ENCODE measurements around the gene FBXW2.

Gene FBXW2

DNA sequence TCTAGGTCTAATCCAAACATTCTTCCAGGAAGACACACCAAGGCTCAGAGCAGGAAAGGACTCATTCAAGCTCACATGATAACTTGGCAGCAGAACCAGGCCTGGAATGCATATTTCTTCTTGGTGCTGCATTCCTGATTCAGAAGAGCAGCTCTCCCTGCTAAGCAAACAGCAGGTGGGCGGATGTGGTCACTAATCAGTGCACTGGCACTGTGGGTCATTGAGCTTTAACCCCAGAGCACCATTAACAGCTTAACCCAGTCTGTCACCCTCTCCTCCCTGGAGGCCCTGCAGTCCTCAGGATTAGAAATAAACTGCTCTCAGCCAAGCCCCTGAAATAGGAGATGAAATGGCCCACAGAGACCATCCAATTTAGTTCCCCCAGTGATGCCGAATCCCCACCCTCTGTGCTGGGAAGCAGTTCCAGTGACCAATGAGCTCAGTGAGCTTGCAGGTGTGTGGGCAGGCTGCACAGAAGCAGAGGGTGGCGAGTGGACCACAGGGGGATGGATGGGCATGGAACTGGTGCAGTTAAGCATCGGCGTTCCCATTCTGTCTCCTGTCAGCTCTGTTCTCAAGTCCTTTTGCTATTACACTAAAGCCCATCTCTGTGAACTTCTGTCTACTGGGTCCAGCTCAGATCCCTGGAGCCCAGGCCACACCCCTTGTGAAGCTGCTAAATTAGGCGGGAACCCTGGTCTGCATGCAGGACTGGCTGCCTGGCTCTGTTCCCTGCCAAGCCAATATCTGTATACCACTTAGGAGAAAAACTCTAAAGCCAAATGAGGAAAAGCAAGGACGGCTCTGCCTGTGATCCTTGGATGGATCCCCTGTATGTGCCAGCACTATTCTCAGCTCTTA lies 62.3 kb downstream of the FBXW2 start:
- in situ Hi-C loops (cut with MboI; ENCODE audit: low sequenced_read_pairs), result loop anchor here (25.0 kb wide), 1 partner anchor 656 kb away; no protein-coding TSS in a partner anchor
- H3K4me3 ChIP-seq, result no peak overlapping the region
- no peaks in the 10 kb centered on the region for H3K27me3 ChIP-seq (ENCODE audit: low read depth)
- H3K9me3 ChIP-seq, result no peaks in the 10 kb centered on the region
- no peak for DNase-seq (ENCODE audit: low spot score in 2 of 2)
- H3K36me3 ChIP-seq (replicated peaks), result no peaks in the 10 kb centered on the region
- no peaks in the 10 kb centered on the region for H3K4me1 ChIP-seq

DNA sequence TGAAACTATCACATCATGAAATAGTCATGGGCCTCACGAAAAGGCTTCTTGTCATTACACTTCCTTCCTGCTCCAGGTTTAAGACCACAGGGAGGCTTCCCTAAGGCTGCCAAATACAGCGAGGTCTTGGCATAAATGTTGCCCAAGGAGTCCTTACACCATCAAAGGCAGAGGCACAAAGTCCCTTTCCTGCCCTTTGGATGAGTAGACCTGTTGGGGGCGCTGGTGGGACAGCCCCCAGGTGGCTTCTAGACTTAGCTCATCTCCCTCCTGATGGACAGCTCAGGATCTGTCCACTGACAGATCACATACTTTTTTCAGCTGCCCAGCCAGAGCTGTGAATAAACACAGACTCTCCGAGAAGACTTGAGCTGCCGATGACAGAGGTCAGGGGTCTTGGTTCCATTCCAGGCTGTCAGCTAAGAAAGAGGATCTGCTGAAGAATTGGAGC lies 63.4 kb downstream of the FBXW2 start:
- Histone ChIP-seq H3K4me1 (no peaks in the 10 kb centered on the region), H3K9me3 (no peaks in the 10 kb centered on the region), H3K36me3 (replicated peaks) (no peaks in the 10 kb centered on the region), H3K27me3 (ENCODE audit: low read depth) (no peaks in the 10 kb centered on the region), H3K4me3 (no peak overlapping the region)
- in situ Hi-C loops (cut with MboI; ENCODE audit: low sequenced_read_pairs), result loop anchor here (25.0 kb wide), 1 partner anchor 657 kb away; no protein-coding TSS in a partner anchor
- no peak for DNase-seq (ENCODE audit: low spot score in 2 of 2)

DNA sequence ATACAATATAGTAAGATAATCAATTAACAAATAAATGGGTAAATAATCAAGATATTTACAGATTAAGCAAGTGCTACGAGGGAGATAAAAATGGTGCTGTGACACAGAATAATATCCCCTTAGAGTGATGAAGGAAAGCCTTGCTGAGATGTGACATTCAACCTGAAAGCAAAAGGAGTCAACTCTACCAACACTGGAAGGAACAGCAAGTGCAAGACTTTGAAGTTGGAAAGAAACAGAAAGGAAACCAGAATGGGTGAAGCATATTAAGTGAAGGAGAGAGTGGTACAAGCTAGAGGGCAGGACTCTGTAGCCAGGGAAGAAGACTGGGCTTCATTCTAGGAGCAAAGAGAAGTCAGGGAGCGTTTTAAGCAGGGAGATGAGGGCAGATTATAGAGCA lies 66.7 kb downstream of the FBXW2 start:
- Histone ChIP-seq H3K36me3 (replicated peaks) (no peaks in the 10 kb centered on the region), H3K9me3 (no peaks in the 10 kb centered on the region), H3K4me1 (no peaks in the 10 kb centered on the region), H3K27me3 (ENCODE audit: low read depth) (no peaks in the 10 kb centered on the region), H3K4me3 (no peak overlapping the region)
- no peak for DNase-seq (ENCODE audit: low spot score in 2 of 2)
- in situ Hi-C loops (cut with MboI; ENCODE audit: low sequenced_read_pairs), result loop anchor here (25.0 kb wide), 1 partner anchor 661 kb away; no protein-coding TSS in a partner anchor

DNA sequence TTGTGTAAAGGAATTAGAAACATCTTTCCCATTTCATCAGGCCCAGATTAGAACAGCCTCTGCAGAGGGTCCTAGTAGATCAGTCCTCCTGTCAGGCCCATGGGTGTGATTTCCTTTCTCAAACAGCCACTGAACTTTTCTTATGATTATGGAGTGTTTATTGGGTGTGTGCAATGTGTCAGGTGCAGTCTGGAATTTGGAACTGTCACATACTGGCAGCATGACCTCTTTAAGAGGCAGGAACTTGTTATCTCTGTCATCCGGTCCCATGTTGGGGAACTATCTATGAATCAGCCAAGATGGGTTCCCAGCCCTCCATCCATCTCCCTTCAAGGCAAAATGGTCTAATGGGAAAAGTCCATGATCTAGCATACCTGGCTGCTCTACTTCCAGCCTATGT lies 67.3 kb downstream of the FBXW2 start:
- H3K36me3 ChIP-seq (replicated peaks), result no peaks in the 10 kb centered on the region
- in situ Hi-C loops (cut with MboI; ENCODE audit: low sequenced_read_pairs), result loop anchor here (25.0 kb wide), 1 partner anchor 661 kb away; no protein-coding TSS in a partner anchor
- no peak overlapping the region for H3K4me3 ChIP-seq
- DNase-seq (ENCODE audit: low spot score in 2 of 2), result no peak
- no peaks in the 10 kb centered on the region for H3K9me3 ChIP-seq
- H3K27me3 ChIP-seq (ENCODE audit: low read depth), result no peaks in the 10 kb centered on the region
- H3K4me1 ChIP-seq, result no peaks in the 10 kb centered on the region

DNA sequence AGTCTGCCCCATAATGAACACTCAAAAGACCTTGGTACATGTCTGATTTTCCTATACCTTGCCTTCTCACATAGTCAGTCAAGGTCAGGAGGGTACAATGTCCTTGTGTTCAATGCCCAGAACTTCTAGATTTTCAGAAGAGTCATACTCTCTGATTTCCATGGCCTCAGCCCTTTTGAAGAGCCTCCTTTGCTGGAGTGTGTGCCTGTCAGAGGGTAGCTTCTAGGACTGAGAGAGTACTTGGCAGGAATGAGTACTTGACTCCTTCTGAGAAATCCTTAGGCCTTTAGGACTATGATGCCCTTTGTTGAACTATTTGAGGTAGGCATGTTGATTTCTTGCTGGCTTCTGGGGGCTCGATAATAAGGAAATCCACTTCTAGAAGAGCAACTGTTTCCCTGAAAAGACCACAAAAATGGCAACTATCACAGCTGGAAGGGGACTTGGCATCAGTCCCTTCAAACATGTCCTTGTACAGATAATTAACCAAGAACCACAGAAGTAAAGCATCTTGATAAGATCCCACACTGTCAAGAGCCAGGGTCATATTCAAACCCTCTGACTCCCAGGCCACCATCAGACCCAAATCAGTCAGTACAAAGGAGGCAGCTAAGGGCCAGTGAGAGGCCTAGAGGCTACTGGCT lies 68.3 kb downstream of the FBXW2 start:
- no peaks in the 10 kb centered on the region for H3K4me1 ChIP-seq
- H3K27me3 ChIP-seq (ENCODE audit: low read depth), result no peaks in the 10 kb centered on the region
- no peak overlapping the region for H3K4me3 ChIP-seq
- no peaks in the 10 kb centered on the region for H3K36me3 ChIP-seq (replicated peaks)
- in situ Hi-C loops (cut with MboI; ENCODE audit: low sequenced_read_pairs), result loop anchor here (25.0 kb wide), 1 partner anchor 662 kb away; no protein-coding TSS in a partner anchor
- H3K9me3 ChIP-seq, result no peaks in the 10 kb centered on the region
- no peak for DNase-seq (ENCODE audit: low spot score in 2 of 2)

DNA sequence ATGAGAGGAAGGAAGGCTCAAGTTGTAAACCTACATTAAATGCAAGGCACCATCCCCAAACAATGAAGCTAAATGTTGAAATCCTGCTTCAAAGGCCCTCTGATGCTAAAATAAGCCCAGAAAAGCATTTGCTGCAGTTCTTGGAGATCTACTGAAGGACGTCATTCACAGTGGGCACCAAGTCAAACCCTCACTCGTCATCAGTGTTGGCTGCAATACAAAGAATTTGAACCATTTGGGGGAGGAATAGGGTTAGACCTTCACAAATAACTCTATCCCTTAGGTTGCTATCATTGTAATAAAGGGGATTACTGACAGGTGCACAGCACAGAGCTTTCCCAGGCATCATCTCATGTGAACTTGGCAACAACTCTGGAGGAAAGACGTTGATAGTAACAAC lies 69.7 kb downstream of the FBXW2 start:
- no peak for DNase-seq (ENCODE audit: low spot score in 2 of 2)
- Histone ChIP-seq H3K9me3 (no peaks in the 10 kb centered on the region), H3K36me3 (replicated peaks) (no peaks in the 10 kb centered on the region), H3K27me3 (ENCODE audit: low read depth) (no peaks in the 10 kb centered on the region), H3K4me3 (no peak overlapping the region), H3K4me1 (no peaks in the 10 kb centered on the region)
- in situ Hi-C loops (cut with MboI; ENCODE audit: low sequenced_read_pairs), result no loop called here

DNA sequence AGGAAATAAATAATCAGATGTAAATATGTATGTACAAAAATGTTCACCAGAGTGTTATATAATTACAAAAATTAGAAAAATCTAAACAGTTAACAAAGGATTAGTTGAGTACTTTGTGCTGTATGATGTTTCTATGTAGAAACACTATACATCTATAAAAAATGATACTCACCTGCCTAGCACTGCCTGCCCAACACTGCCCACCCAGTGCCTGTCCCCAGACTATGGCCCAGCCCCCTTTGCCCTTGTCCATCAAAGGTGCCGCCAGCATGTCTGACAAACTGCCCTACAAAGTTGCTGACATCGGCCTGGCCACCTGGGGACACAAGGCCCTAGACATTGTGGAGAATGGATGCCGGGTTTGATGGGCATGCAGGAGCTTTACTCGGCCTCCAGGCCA lies 72.8 kb downstream of the FBXW2 start:
- H3K27me3 ChIP-seq (ENCODE audit: low read depth), result no peaks in the 10 kb centered on the region
- H3K4me3 ChIP-seq, result no peak overlapping the region
- DNase-seq (ENCODE audit: low spot score in 2 of 2), result no peak
- peaks cover 8% of the 10 kb centered on the region for H3K4me1 ChIP-seq
- H3K9me3 ChIP-seq, result no peaks in the 10 kb centered on the region
- in situ Hi-C loops (cut with MboI; ENCODE audit: low sequenced_read_pairs), result no loop called here
- no peaks in the 10 kb centered on the region for H3K36me3 ChIP-seq (replicated peaks)

DNA sequence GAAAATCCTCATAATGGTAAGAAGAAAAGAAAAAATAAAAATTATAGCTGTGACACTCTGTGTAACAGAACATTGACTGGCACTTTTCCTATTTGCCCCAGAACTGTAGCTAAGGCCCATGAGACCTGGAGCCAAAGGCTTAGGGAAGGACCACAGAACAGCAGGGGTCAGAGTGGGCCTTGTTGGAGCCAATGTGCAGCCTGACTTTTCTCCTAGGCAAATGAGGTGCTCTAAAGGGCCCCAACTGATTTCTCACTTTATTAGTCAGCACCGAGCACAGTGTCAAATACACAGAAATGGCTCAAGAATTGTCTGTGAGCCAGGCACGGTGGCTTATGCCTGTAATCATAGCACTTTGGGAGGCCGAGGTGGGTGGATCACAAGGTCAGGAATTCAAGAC lies 74.9 kb downstream of the FBXW2 start:
- H3K36me3 ChIP-seq (replicated peaks), result no peaks in the 10 kb centered on the region
- H3K4me1 ChIP-seq, result peaks cover 16% of the 10 kb centered on the region
- no peaks in the 10 kb centered on the region for H3K27me3 ChIP-seq (ENCODE audit: low read depth)
- H3K9me3 ChIP-seq, result no peaks in the 10 kb centered on the region
- in situ Hi-C loops (cut with MboI; ENCODE audit: low sequenced_read_pairs), result loop anchor here (5.0 kb wide), 1 partner anchor 96 kb away; no protein-coding TSS in a partner anchor
- H3K4me3 ChIP-seq, result no peak overlapping the region
- no peak for DNase-seq (ENCODE audit: low spot score in 2 of 2)

DNA sequence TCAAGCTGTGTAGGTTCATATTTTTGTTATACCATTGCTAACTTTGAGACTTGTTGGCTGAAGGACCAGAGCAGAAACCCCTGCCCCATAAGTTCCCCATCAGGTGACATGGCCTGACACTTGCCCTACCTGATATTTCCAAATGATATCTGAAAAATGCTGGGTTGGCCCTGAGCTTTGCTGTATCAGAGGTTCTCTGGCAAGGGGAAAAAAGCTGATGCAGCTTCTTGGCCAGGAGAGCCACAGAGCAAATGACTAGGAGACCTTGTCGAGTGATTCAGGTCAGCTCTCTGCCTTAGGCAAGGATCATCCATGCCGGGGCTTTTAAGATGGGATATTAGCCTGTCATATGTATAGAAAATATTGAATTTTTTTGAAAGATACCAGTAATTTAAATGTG lies 76.0 kb downstream of the FBXW2 start:
- in situ Hi-C loops (cut with MboI; ENCODE audit: low sequenced_read_pairs), result loop anchor here (5.0 kb wide), 1 partner anchor 95 kb away; no protein-coding TSS in a partner anchor
- no peak for DNase-seq (ENCODE audit: low spot score in 2 of 2)
- Histone ChIP-seq H3K4me1 (peaks cover 23% of the 10 kb centered on the region), H3K27me3 (ENCODE audit: low read depth) (no peaks in the 10 kb centered on the region), H3K9me3 (no peaks in the 10 kb centered on the region), H3K36me3 (replicated peaks) (no peaks in the 10 kb centered on the region), H3K4me3 (no peak overlapping the region)

DNA sequence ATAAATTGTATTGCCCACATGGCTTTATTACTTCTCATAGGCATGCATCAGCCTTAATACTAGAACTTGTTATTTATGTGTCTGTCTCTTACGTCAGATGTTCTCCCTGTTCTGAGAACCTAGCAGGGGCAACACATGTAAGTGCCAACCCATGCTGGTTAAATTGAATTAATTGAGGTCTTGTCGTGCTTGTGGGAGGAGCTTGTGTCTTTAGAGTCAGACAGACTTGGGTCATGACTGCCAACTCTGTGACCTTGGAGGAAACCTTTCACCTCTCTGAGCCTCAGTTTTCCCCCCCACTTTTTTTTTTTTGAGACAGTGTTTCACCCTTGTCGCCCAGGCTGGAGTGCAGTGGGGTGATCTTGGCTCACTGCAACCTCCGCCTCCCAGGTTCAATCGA lies 76.7 kb downstream of the FBXW2 start:
- in situ Hi-C loops (cut with MboI; ENCODE audit: low sequenced_read_pairs), result loop anchor here (5.0 kb wide), 1 partner anchor 94 kb away; no protein-coding TSS in a partner anchor
- Histone ChIP-seq H3K4me3 (no peak overlapping the region), H3K9me3 (no peaks in the 10 kb centered on the region), H3K27me3 (ENCODE audit: low read depth) (no peaks in the 10 kb centered on the region), H3K36me3 (replicated peaks) (no peaks in the 10 kb centered on the region), H3K4me1 (peaks cover 23% of the 10 kb centered on the region)
- DNase-seq (ENCODE audit: low spot score in 2 of 2), result no peak

DNA sequence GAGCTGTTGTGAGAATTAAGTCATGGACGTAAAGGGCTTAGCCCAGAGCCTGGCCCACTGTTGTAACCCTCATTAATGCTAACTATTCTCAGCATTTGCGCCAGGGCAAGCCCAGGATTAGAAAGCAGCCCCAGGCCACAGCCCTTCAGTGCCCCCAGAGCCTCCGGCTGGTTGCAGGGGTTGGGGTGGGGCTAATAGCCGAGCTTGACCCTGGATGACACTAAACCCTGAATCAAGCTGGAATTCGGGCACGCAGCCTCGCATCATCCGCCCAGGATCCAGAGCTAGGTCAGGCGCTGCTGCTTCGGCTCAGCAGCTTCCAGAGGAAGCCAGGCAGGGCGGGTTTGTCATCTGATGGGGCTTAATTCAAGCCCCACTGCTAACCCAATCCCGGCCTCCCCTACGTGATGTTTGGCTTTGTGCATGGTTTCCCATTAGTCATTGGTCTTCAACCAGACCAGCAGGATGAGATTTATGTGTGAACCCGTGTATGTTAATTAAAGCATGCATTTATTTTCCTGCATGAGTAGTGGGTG lies 77.8 kb downstream of the FBXW2 start:
- H3K36me3 ChIP-seq (replicated peaks), result peaks cover 4% of the 10 kb centered on the region; the same call in 1 of the 2 replicates
- in situ Hi-C loops (cut with MboI; ENCODE audit: low sequenced_read_pairs), result loop anchor here (5.0 kb wide), 1 partner anchor 93 kb away; no protein-coding TSS in a partner anchor
- peaks cover 33% of the 10 kb centered on the region for H3K4me1 ChIP-seq
- no peaks in the 10 kb centered on the region for H3K27me3 ChIP-seq (ENCODE audit: low read depth)
- peak; percentile 62 to 83 for DNase-seq (ENCODE audit: low spot score in 2 of 2)
- H3K4me3 ChIP-seq, result peak overlapping the region; percentile 65
- no peaks in the 10 kb centered on the region for H3K9me3 ChIP-seq

DNA sequence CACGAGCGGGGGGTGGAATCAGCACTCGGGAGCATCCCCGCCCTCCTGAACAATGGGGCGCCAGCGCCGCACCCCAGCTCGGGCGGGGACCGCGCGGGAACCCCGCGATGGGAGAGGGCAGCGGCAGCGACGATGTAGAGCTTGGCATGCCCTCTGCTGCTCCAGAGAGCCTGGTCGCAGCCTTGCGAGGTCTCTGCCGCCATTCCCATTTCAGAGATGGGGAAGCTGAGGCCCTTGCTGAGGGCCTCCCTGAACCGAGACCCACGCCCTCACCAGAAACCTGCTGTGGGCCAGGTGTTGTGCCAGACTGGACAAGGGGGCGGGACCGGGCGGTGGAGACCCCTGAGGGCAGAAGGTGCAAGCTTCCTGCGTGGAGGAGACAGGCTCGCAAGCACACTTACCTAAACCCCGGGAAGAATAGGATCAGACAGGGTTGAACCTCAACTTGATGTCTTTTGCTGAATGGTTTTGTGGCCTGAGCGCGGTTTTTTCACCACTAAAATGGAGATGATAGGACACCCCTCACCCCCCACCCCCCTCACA lies 78.3 kb downstream of the FBXW2 start:
- no peak for DNase-seq (ENCODE audit: low spot score in 2 of 2)

DNA sequence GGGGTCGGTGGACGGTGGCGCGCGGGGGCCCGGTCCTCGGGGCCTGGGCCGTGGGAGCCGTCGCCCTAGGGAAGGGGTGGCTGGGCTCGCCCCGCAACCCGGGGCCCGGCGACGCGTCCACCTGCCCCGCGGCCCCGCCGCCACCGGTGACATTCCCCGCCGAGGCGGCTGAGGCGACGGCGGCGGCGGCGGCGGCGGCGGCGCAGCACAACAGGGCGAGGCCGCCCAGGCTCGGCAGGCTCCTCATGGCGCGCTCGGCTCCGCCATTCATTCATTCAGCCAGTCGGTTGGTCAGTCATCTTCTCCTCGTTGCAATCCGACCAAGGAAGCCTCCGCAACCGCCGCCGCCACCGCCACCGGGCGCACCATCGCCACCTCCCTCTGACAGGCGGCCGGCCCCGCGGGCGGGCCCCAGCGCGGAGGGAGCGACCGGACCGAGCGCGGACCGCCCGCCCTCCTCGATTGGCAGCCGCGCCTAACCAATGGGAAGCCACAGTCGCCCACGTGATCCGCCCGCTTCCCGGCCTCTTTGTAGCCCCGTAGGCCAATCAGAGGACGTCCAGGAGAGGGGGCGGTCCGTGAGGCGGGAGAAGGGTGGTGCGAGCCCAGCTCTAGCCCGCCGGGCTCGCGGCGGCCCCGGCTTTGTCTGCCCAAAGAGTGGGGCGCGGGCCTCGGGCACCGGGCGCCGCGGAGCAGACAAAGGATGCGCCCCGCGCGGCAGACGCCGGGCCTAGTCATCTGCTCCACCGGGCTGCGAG lies 78.9 kb downstream of the FBXW2 start, which contains the start of gene MEGF9:
TSS of gene MEGF9 (minus strand) at position 383 of the 758 bp plus-strand sequence. CDS start at position 271, 112 bp downstream.
- Histone ChIP-seq H3K9me3 (no peaks in the 10 kb centered on the region), H3K27me3 (ENCODE audit: low read depth) (no peaks in the 10 kb centered on the region), H3K4me1 (peaks cover 34% of the 10 kb centered on the region), H3K36me3 (replicated peaks) (peaks cover 4% of the 10 kb centered on the region; the same call in 1 of the 2 replicates), H3K4me3 (peak within 1 kb of the TSS; percentile 65)
- in situ Hi-C loops (cut with MboI; ENCODE audit: low sequenced_read_pairs), result no loop called here
- peak; percentile 95 to 99 for DNase-seq (ENCODE audit: low spot score in 2 of 2)

More for the DNA sequence above, 78.3 kb downstream of the FBXW2 start:
- peak overlapping the region; percentile 65 for H3K4me3 ChIP-seq
- no peaks in the 10 kb centered on the region for H3K27me3 ChIP-seq (ENCODE audit: low read depth)
- no peaks in the 10 kb centered on the region for H3K9me3 ChIP-seq
- H3K36me3 ChIP-seq (replicated peaks), result peaks cover 4% of the 10 kb centered on the region; the same call in 1 of the 2 replicates
- H3K4me1 ChIP-seq, result peaks cover 34% of the 10 kb centered on the region
- in situ Hi-C loops (cut with MboI; ENCODE audit: low sequenced_read_pairs), result loop anchor here (5.0 kb wide), 1 partner anchor 93 kb away; no protein-coding TSS in a partner anchor
